Colonic mucosa (tissue), 4 donors: Measurements from ENCODE around the gene TEX54. TPM values are rescaled to one million over a fixed set of nuclear protein-coding genes. Genes with fewer than 3 reads are reported as not detected.
"Not testable (repeated sequence)": the region's sequence is repeated elsewhere in the genome, so short reads cannot be mapped to it uniquely, and the experiment has no call there.

ENCODE experiments used
- DNase-seq: peaks from one replicate; pipeline ENCODE4 v3.0.0-alpha.2; 2020
- H3K27ac ChIP-seq: fragments of 200-600 bp; one replicate; pipeline ENCODE4 v1.8.0; 2021
- H3K27me3 ChIP-seq: fragments of 200-600 bp; one replicate; pipeline ENCODE4 v1.8.0; 2021
- H3K36me3 ChIP-seq: fragments of 200-600 bp; one replicate; pipeline ENCODE4 v1.8.0; 2021
- H3K4me1 ChIP-seq: fragments of 200-600 bp; one replicate; pipeline ENCODE4 v1.8.0; 2021; ENCODE audit warnings: mild to moderate bottlenecking
- H3K4me3 ChIP-seq: fragments of 200-600 bp; one replicate; pipeline ENCODE4 v1.8.0; 2021
- H3K9ac ChIP-seq, 2 donors: one replicate each; pipeline ENCODE4 v1.7.0; 2013; ENCODE audit warnings: control low read depth in 2 of 2, low read depth in 2 of 2, low read length in 2 of 2
- H3K9me3 ChIP-seq: fragments of 200-600 bp; one replicate; pipeline ENCODE4 v1.8.0; 2021
- intact Hi-C: fragments of 100-400 bp; cut with DNase I; formaldehyde crosslinking; loops from one replicate; pipeline ENCODE4 v1.14.1; 2022
- total RNA-seq, 2 donors: library from RNA; stranded (reverse); fragmentation: NEBNext Ultra II Directional in 1 of 2; extraction: Animal tissue kit (Norgen Biotek cat#: 25700) in 1 of 2; gene quantifications; one replicate each; pipeline ENCODE4 v1.2.1, GENCODE V29; 2021
- TF ChIP-seq, protein P1 (sequence below): fragments of 200-600 bp; IDR thresholded peaks from one replicate; pipeline ENCODE4 v1.8.0; 2022; ENCODE audit warnings: antibody characterized with exemption, mild to moderate bottlenecking
- donor health status: healthy.
- donor health status: DM: no; HTN: no; CAD: no.
- donor health status: DM: no; HTN: no; CAD: no.

TEX54 gene
- total RNA-seq, 2 donors from 2014 or later = not detected

DNA sequence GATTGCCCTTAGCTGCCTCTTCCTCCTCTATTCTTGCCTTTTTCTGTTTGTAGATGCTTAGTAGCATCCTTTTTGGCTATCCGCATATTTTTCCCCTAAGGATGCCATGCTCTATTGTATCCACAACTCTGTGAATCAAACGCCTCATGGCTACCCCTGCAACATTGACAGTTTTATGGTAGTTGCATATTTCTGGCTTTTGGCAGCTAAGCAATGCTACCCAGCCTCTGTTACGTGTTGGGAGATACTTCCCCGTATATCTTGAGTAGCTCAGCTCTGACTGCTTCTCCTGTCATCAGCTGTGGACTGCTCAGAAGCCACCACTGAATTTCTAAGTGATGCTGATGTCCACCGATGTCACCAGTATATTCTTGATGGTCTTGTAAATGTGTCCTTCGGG, 33.0 kb upstream of the TEX54 start:
- TF ChIP-seq, protein P1, sequence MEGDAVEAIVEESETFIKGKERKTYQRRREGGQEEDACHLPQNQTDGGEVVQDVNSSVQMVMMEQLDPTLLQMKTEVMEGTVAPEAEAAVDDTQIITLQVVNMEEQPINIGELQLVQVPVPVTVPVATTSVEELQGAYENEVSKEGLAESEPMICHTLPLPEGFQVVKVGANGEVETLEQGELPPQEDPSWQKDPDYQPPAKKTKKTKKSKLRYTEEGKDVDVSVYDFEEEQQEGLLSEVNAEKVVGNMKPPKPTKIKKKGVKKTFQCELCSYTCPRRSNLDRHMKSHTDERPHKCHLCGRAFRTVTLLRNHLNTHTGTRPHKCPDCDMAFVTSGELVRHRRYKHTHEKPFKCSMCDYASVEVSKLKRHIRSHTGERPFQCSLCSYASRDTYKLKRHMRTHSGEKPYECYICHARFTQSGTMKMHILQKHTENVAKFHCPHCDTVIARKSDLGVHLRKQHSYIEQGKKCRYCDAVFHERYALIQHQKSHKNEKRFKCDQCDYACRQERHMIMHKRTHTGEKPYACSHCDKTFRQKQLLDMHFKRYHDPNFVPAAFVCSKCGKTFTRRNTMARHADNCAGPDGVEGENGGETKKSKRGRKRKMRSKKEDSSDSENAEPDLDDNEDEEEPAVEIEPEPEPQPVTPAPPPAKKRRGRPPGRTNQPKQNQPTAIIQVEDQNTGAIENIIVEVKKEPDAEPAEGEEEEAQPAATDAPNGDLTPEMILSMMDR = no peak
- Histone ChIP-seq H3K9me3 (no peaks in the 10 kb centered on the region), H3K27ac (no peak overlapping the region), H3K9ac (no peak overlapping the region), H3K4me1 (no peaks in the 10 kb centered on the region), H3K4me3 (no peak overlapping the region), H3K36me3 (no peaks in the 10 kb centered on the region), H3K27me3 (no peaks in the 10 kb centered on the region)
- intact Hi-C loops = no loop called here
- no peak for DNase-seq

DNA sequence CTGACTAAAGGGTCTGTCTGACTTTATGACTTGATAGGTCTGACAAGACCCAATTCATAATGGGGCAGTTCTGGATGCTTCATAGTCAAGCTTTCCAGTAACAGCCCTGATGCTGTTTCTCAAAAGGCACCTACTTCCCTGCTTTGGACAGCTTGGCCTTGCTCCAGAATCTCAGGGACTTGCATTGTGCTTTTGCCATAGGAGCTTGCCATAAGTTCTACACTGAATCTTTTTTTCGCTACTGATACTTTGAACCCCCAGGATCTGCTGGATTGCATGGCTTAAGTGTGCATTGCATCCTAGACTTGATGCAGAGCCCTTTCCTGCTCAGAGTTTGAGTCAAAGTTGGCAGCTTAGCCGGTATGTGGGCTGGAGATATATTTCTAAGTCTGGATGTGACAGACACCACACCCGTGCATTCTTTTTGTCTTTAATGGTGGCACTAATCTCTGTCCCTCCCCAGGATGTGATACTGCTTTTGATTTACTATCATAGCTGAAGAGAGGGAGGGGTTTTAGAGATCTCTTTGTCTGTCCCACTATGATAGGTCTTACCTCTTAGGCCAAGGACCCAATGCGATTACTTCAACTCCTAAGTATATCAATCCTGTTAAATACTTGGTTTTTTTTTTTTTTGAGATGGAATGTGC, 31.2 kb upstream of the TEX54 start:
- TF ChIP-seq, protein P1 = no peak
- no peak overlapping the region for H3K4me3 ChIP-seq
- DNase-seq = no peak
- H3K9me3 ChIP-seq = no peaks in the 10 kb centered on the region
- H3K27ac ChIP-seq = no peak overlapping the region
- no peaks in the 10 kb centered on the region for H3K27me3 ChIP-seq
- no peaks in the 10 kb centered on the region for H3K36me3 ChIP-seq
- no peaks in the 10 kb centered on the region for H3K4me1 ChIP-seq
- intact Hi-C loops = loop anchor here (5.0 kb wide), 1 partner anchor 77 kb away; the partner anchor contains the start of gene TMEM179B
- no peak overlapping the region for H3K9ac ChIP-seq

- H3K36me3 ChIP-seq, DNase-seq, H3K9ac ChIP-seq, H3K4me3 ChIP-seq, H3K9me3 ChIP-seq, H3K27me3 ChIP-seq, H3K27ac ChIP-seq, H3K4me1 ChIP-seq: not testable (repeated sequence)
- intact Hi-C loops = loop anchor here (5.0 kb wide), 1 partner anchor 74 kb away; the partner anchor contains the start of gene TMEM179B
These were observed 29.0 kb upstream of the TEX54 start for GRCh38 chr11:62861564-62862192.

DNA sequence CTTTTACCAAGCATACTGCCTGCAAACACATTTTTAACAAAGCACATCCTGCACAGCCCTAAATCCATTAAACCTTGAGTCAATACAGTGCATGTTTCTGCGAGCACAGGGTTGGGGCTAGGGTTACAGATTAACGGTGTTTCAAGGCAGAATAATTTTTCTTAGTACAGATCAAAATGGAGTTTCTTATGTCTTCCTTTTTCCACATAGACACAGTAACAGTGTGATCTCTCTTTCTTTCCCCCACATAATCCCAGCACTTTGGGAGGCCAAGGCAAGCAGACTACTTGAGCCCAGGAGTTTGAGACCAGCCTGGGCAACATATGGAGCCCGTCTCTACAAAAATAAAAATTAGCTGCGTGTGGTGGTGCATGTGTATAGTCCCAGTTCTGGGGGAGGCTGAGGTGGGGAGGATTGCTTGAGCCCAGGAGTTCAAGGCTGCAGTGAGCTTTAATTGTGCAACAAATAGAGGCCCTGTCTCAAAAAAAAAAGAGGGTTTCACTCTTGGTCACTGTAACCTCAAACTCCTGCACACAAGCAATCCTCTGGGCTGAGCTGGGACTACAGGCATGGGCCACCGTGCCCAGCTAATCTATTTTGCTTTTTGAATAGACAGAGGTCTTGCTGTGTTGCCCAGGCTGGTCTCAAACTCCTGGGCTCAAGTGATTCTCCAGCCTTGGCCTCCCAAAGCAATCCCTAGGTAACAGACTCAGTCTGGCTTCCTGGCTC, 28.4 kb upstream of the TEX54 start:
- Histone ChIP-seq H3K9ac (no peak overlapping the region), H3K4me3 (no peak overlapping the region), H3K36me3 (no peaks in the 10 kb centered on the region), H3K4me1 (no peaks in the 10 kb centered on the region), H3K9me3 (no peaks in the 10 kb centered on the region), H3K27ac (no peak overlapping the region), H3K27me3 (no peaks in the 10 kb centered on the region)
- no peak for DNase-seq
- TF ChIP-seq, protein P1 = no peak
- intact Hi-C loops = loop anchor here (5.0 kb wide), 1 partner anchor 74 kb away; the partner anchor contains the start of gene TMEM179B

DNA sequence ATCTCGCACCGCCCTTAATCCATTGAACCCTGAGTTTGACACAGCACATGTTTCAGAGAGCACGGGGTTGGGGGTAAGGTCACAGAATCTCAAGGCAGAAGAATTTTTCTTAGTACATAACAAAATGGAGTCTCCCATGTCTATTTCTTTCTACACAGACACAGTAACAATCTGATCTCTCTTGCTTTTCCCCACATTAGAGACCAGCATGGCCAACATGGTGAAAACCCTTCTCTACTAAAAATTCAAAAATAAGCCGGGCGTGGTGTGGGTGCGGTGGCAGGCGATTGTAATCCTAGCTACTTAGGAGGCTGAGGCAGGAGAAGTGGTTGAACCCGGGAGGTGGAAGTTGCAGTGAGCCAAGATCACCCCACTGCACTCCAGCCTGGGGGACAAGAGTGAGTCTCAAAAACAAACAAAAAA, 26.7 kb upstream of the TEX54 start:
- H3K9ac ChIP-seq, H3K4me3 ChIP-seq, H3K27ac ChIP-seq, H3K36me3 ChIP-seq, DNase-seq, intact Hi-C loops, H3K4me1 ChIP-seq, H3K9me3 ChIP-seq, H3K27me3 ChIP-seq: not testable (repeated sequence)

DNA sequence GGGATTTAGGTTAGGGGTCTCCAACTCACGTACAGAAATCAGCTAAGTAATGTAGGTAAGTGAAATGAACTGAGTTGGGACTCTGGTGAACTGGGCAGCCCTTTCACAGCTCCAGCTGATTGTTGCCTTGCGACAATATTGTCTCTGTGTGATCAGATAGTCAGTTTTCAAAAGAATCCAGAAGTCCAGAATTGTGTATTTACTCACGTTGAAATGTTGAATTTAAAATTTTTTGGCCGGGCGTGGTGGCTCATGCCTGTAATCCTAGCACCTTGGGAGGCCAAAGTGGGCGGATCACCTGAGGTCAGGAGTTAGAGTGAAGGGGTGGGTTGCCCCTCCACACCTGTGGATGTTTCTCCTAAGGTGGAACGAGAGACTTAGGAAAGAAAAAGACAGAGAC, 25.6 kb upstream of the TEX54 start:
- no peak overlapping the region for H3K9ac ChIP-seq
- peaks cover 10% of the 10 kb centered on the region for H3K4me1 ChIP-seq
- no peak overlapping the region for H3K27ac ChIP-seq
- TF ChIP-seq, protein P1 = no peak
- intact Hi-C loops = no loop called here
- no peaks in the 10 kb centered on the region for H3K36me3 ChIP-seq
- no peaks in the 10 kb centered on the region for H3K9me3 ChIP-seq
- no peak overlapping the region for H3K4me3 ChIP-seq
- H3K27me3 ChIP-seq = no peaks in the 10 kb centered on the region
- DNase-seq = no peak
